Osteocyte (in vitro differentiated cells): ENCODE measurements around the gene SEMA3C. TPM values are rescaled to one million over a fixed set of nuclear protein-coding genes. Genes with fewer than 3 reads are reported as not detected.

Experiments used
- DNase-seq: peaks from one replicate; pipeline ENCODE4 v3.0.0; 2021; ENCODE audit warnings: mixed read lengths; ENCODE audit not compliant: unreplicated experiment; ENCODE audit errors: extremely low spot score
- H3K27ac Mint-ChIP-seq: one replicate; pipeline ENCODE4 v1.8.0; 2021; ENCODE audit warnings: mild to moderate bottlenecking, mixed read lengths; ENCODE audit not compliant: unreplicated experiment
- H3K27me3 Mint-ChIP-seq: one replicate; pipeline ENCODE4 v1.8.0; 2021; ENCODE audit warnings: mixed read lengths; ENCODE audit not compliant: unreplicated experiment
- H3K36me3 Mint-ChIP-seq: one replicate; pipeline ENCODE4 v1.8.0; 2021; ENCODE audit warnings: mixed read lengths; ENCODE audit not compliant: unreplicated experiment
- H3K4me1 Mint-ChIP-seq: one replicate; pipeline ENCODE4 v1.8.0; 2021; ENCODE audit warnings: mixed read lengths; ENCODE audit not compliant: unreplicated experiment
- H3K4me3 Mint-ChIP-seq: one replicate; pipeline ENCODE4 v1.8.0; 2021; ENCODE audit warnings: mild to moderate bottlenecking, moderate library complexity, mixed read lengths; ENCODE audit not compliant: unreplicated experiment
- H3K9me3 Mint-ChIP-seq: one replicate; pipeline ENCODE4 v1.8.0; 2021; ENCODE audit warnings: mixed read lengths; ENCODE audit not compliant: unreplicated experiment
- total RNA-seq: library from RNA; stranded (reverse); gene quantifications from 2 replicates; pipeline ENCODE4 v1.2.1, GENCODE V29; 2021
- TF ChIP-seq, protein P1 (sequence below): fragments of 200-600 bp; sonication (generic); IDR thresholded peaks from 2 replicates; pipeline ENCODE4 v1.5.0; 2021; ENCODE audit warnings: antibody characterized with exemption, mild to moderate bottlenecking, moderate library complexity

SEMA3C gene
- total RNA-seq, 1 donor from 2014 or later, result 74.1 TPM

DNA sequence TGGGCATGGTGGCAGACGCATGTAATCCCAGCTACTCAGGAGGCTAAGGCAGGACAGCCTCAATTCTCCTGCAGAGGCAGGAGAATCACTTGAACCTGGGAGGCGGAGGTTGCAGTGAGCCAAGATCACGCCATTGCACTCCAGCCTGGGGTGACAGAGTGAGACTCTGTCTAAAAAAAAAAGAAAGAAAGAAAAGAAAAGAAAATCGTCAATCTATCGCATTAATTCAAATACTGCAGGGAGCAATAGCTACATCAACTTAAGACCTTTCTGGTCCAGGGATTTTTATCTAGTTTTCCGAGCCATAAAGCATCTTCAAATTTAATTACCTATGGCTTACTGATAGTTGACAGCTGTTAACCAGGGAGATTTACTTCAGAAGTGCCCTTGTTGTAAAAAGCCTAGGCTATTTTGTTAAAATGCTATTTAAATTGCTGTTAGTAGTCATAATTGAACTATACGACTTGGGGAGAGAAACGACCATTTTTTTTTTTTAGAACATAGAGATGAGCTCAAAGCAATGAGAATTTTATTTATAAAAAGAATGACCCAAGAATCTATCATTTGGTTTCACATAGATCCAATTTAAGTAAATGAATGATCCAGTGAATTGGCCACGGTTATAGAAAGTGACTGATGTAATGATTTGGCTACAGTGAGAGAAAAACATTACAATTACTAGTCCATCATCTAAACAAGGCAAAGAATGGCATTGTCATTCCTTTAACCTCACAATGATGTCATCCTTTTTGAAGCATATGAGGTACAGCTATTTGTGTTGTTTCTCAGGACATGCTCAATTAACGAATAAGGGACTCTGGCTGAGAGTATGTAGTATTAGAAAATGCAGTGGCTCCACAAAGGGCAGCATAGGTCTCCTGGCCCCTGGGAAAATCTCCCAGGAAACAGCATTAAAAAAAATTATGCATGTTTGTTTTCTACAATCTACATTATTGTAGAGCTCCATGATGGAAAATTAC is 85.3 kb downstream of the SEMA3C start:
- Mint-ChIP-seq H3K4me1 (peaks cover 17% of the 10 kb centered on the region), H3K27ac (no peak overlapping the region), H3K4me3 (no peak overlapping the region), H3K27me3 (no peaks in the 10 kb centered on the region), H3K9me3 (no peaks in the 10 kb centered on the region), H3K36me3 (peaks cover 8% of the 10 kb centered on the region)
- TF ChIP-seq, protein P1, sequence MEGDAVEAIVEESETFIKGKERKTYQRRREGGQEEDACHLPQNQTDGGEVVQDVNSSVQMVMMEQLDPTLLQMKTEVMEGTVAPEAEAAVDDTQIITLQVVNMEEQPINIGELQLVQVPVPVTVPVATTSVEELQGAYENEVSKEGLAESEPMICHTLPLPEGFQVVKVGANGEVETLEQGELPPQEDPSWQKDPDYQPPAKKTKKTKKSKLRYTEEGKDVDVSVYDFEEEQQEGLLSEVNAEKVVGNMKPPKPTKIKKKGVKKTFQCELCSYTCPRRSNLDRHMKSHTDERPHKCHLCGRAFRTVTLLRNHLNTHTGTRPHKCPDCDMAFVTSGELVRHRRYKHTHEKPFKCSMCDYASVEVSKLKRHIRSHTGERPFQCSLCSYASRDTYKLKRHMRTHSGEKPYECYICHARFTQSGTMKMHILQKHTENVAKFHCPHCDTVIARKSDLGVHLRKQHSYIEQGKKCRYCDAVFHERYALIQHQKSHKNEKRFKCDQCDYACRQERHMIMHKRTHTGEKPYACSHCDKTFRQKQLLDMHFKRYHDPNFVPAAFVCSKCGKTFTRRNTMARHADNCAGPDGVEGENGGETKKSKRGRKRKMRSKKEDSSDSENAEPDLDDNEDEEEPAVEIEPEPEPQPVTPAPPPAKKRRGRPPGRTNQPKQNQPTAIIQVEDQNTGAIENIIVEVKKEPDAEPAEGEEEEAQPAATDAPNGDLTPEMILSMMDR, result no peak
- no peak for DNase-seq

GRCh38 chr7:80832006-80832405 is 86.8 kb downstream of the SEMA3C start:
- Mint-ChIP-seq H3K4me3 (no peak overlapping the region), H3K9me3 (no peaks in the 10 kb centered on the region), H3K36me3 (peaks cover 4% of the 10 kb centered on the region), H3K4me1 (peaks cover 28% of the 10 kb centered on the region), H3K27ac (no peak overlapping the region), H3K27me3 (no peaks in the 10 kb centered on the region)
- DNase-seq, result no peak
- TF ChIP-seq, protein P1, result no peak

GRCh38 chr7:80830584-80831285 is 88.1 kb downstream of the SEMA3C start:
- Mint-ChIP-seq H3K27me3 (no peaks in the 10 kb centered on the region), H3K4me3 (no peak overlapping the region), H3K36me3 (peaks cover 3% of the 10 kb centered on the region), H3K27ac (no peak overlapping the region), H3K9me3 (no peaks in the 10 kb centered on the region), H3K4me1 (peaks cover 40% of the 10 kb centered on the region)
- DNase-seq, result no peak
- TF ChIP-seq, protein P1, result no peak

GRCh38 chr7:80830010-80830409 is 88.8 kb downstream of the SEMA3C start:
- Mint-ChIP-seq H3K4me1 (peaks cover 47% of the 10 kb centered on the region), H3K4me3 (no peak overlapping the region), H3K27ac (no peak overlapping the region), H3K9me3 (no peaks in the 10 kb centered on the region), H3K36me3 (peaks cover 3% of the 10 kb centered on the region), H3K27me3 (no peaks in the 10 kb centered on the region)
- DNase-seq, result no peak
- TF ChIP-seq, protein P1, result no peak

- Mint-ChIP-seq H3K36me3 (peaks cover 3% of the 10 kb centered on the region), H3K27ac (no peak overlapping the region), H3K9me3 (no peaks in the 10 kb centered on the region), H3K4me1 (peaks cover 47% of the 10 kb centered on the region), H3K4me3 (no peak overlapping the region), H3K27me3 (no peaks in the 10 kb centered on the region)
- no peak for DNase-seq
- TF ChIP-seq, protein P1, result no peak
Measured at GRCh38 chr7:80829527-80829926, 89.3 kb downstream of the SEMA3C start.
